Panc1 (cell line): ENCODE results near the gene CSTB.

Experiments
- CTCF ChIP-seq: fragments of 450-650 bp; IDR thresholded peaks from 2 replicates; pipeline ENCODE4 v1.5.1; 2017; ENCODE audit warnings: mild to moderate bottlenecking
- REST ChIP-seq, 2 experiments: IDR thresholded peaks; 2 replicates each; pipeline ENCODE4 v1.6.1; 2011 to 2012; ENCODE audit warnings: low read depth in 2 of 2, control low read depth in 1 of 2, low read length in 1 of 2, mild to moderate bottlenecking in 1 of 2, moderate library complexity in 1 of 2; ENCODE audit not compliant: insufficient read depth in 1 of 2

GRCh38 chr21:43731476-43731875 lies 44.6 kb downstream of the CSTB start:
- TF ChIP-seq CTCF (no peak), REST (IDR thresholded peaks at IDR 0.05; ENCODE audit: insufficient read depth in 1 of 2, low read depth in 2 of 2, low read length in 1 of 2) (no peak)
